NCI-H1092 treated with DMSO at 0.1 percent for 48 hours (cell line): ENCODE data around the gene ATP5F1D.

Source experiments
- DNase-seq: peaks from one replicate; lab custom pipeline; 2025; lab: John Stamatoyannopoulos, UW

The ATP5F1D gene

DNA sequence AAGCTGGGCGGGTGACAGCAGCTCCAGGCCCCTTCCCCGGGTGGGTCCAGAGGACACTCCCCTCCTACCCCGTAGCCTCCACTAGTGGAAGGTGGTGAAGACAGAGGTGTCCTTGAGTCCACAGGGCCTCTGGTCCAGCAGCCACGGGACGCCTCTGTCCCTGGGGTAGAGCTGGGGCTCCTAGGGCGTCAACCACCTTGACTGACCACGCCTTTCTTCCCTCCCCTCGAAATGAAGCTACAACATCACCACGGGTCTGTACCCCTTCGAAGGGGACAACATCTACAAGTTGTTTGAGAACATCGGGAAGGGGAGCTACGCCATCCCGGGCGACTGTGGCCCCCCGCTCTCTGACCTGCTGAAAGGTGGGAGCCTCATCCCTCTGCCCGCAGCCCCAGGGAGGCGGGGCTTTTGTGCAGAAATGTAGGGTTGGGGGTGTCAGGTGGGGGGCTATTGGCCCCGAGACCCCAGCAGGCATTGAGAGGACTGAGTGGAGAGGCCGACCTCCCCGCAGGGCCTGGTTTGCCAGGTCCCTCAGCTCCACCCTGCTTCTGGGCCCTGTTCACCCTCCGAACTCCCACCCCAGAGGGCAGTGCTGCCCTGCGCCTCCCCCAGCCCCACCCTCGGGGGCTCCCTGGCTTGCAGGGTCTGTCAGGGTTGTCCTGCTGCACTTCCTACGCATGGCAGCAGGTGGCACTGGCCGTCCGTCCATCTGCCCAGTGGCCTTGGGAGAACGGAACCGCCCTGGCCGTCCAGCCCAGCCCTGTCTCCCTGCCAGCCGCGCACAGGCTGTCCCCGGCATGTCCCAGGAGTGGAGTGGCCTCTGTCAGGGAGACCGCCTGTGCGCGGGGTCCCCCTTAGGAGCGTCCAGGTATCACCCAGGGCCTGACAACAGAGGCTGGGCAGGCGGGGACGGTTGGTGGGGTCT is 20.3 kb upstream of the ATP5F1D start:
- no peak for DNase-seq

DNA sequence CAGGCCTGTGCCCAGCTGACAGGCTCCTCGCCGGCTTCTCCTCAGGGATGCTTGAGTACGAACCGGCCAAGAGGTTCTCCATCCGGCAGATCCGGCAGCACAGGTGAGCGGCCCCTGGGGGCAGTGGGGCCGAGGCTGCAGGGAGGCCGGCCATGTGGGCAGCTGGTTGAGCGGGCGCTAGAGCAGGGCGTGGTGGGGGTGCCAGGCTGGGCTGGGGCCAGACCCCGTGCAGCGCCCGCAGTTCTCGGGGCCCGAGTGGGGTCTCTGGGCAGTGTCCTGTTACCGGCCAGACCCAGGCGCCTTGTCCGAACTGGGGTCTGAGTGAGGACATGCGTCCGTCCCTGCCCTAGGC is 19.7 kb upstream of the ATP5F1D start:
- DNase-seq, result no peak

DNA sequence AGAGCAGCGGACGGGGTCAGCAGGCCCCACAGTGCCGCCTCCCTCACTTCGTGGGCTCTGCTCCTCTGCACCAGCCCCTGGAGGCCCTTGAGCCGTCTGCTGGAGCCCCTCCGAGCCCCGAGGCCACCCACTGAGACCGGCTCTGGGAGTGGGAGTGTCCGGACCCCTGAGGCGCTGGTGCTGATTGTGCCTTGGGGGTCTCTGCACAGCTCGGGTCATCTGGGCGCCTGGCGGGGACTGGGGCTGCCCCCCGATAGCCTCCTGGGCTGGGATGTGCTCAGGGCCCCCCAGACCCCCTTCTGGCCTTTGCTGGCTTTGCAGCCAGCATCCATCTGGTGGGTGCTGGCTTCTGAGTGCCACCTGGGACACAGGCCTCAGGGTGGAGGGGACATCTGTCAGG is 19.2 kb upstream of the ATP5F1D start:
- DNase-seq, result no peak

DNA sequence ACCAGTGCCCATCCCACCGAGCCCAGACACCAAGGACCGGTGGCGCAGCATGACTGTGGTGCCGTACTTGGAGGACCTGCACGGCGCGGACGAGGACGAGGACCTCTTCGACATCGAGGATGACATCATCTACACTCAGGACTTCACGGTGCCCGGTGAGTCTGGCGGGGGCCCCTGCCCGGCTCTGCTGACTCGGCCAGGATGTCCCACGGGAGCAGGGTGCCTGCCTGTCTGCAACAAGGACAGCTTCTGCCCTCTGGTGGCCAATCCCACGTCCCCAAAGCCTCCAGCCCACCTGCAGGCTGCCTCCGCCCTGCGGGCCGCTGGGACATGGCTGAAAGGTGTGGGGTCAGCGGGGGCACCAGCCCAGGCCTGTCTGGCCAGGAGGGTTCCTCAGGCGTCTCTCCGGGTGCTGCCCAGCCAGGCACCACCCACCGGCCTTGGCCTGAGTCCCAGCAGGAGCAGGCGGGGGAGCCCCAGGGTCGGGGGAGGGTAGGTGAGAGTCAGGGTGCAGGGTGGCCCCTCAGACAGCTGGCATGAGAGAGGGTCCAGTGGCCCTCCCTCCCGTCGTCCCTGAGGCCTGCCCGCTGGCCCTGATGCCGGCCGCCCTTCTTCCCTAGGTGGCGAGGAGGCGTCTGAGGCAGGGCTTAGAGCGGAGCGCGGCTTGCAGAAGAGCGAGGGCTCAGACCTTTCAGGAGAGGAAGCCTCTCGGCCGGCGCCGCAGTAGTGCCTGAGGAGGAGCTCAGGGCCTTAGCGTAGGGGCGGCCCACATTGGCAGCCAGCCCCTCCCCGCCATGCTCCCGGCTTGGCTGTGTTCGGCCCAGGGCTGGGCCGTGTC is 18.3 kb upstream of the ATP5F1D start:
- no peak for DNase-seq

DNA sequence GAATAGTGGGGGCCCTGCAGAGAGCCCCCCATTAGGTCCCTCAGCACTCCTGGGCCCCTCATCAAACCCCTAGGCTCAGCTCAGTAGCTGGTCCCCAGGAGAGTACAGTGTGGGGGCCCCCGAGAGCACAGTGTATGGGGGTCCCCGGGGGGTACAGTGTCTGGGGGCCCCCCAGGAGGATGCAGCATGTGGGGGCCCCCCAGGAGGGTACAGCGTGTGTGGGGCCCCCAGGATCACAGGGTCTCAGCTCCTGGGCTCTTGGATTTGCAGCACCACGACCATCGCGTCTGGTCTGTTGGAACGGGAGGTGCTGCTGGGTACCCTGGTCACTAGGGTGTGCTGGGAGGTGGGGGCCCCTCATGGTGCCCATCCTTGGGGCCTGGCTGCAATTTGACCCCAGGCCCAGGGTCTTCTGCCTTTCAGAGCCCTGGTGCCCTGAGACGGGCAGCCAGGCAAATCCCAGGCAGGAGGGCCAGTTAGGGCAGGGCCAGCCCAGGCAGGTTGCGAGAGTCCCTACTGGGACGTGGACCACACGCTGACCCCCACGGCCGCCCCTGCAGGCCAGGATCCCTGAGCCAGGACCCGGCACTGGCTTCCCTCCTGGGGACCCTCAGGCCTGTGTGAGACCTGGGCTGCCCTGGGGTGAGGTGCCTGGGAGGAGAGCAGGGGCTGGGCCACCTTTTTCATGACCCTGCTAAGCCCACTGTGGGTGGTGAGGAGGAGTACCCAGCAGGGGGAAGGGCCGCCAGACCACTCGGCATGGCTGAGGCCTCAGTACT is 17.3 kb upstream of the ATP5F1D start:
- no peak for DNase-seq

DNA sequence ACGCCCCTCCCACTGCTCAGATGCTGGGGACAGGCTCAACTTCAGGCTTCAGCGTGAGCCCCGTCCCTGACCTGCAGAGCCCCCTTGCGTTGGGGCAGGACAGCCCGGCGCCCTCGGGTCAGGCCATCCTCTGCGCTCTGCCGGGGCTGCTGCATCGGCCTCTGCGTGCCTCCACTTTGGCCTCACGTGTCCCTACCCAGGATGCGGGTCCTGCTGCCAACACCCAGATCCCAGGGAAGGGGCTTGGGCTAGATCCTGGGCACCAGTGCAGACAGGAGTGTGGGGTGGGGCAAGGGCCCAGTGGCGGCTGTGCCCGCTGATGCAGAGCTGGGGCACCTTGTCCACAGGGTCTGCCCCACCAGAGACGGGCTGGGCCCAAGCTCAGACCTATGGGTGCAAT is 16.7 kb upstream of the ATP5F1D start:
- no peak for DNase-seq

DNA sequence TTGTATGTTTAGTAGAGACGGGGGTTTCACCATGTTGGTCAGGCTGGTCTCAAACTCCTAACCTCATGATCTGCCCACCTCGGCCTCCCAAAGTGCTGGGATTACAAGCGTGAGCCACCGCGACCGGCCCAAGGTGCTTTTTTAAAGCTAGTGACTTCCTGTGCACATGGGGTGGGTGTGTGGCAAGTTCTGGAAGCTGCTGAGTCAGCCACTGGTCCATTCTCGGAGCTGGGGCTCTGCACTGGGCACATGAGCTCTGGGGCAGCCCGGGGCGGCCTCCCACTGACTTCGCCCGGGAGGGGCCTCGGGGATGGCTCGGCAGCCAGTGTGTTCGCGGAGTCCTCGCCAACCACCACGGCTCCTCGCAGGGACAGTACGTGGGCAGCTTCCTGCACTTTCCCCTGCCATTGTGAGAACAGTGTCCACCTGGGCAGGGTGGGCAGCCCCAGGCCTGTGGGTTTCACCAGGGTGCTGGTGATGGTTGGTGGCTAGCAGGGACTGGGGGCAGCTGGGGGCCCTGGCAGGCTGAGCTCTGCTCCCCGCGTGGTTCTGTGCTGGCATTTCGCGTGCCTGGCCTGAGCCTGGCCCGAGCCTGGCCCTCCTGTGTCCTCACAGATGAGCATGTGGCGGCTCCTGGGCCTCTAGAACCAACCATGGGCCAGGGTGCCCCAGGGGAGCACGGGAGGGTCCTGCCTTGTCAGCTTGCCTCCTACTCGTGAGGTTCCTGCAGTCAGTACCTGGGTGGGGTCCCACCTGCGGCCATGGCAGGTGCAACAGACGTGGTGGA is 15.9 kb upstream of the ATP5F1D start:
- no peak for DNase-seq

DNA sequence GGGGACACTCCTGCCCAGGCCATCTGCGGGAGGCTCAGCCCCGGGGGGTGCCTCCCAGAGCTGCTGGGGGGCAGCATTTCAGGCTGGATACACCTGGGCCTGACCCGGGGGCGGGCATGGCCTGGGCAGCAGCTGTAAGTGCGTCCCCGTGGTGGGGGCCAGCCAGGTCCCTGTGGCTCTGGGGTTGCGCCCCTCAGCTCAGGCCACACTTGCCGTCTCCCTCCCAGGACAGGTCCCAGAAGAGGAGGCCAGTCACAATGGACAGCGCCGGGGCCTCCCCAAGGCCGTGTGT is 15.4 kb upstream of the ATP5F1D start:
- no peak for DNase-seq

DNA sequence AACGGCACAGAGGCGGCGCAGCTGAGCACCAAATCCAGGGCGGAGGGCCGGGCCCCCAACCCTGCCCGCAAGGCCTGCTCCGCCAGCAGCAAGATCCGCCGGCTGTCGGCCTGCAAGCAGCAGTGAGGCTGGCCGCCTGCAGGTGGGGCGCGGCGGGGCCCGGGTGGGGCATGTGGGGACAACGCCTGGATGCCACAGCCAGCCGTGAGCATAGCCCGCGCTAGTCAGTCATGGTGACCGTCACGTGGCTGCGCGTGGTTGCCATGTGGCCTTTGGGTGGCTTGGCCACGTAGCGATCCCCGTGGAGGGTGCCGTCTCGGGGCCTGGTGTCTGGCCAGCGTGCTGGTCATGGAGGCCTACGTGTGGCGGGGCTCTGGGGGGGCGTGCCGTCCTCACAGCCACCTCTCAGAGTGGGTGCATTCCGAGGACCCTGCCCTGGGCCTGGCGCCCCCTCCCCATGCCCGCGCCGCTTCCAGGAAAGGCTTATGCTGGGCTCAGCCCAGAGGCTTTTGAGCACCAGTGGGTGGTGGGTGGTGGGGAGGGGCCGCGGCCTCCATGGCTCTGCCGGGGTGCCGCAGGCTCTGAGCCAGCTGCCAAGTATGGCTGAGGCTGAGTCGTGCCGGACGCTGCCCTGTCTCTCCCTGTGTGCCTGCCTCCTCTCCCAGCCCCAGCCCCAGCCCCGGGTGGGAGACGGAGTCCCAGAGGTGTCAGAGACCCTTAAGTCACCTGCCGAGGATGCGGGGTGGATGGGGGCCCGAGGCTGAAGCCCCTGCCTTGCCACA is 14.8 kb upstream of the ATP5F1D start:
- DNase-seq, result no peak

DNA sequence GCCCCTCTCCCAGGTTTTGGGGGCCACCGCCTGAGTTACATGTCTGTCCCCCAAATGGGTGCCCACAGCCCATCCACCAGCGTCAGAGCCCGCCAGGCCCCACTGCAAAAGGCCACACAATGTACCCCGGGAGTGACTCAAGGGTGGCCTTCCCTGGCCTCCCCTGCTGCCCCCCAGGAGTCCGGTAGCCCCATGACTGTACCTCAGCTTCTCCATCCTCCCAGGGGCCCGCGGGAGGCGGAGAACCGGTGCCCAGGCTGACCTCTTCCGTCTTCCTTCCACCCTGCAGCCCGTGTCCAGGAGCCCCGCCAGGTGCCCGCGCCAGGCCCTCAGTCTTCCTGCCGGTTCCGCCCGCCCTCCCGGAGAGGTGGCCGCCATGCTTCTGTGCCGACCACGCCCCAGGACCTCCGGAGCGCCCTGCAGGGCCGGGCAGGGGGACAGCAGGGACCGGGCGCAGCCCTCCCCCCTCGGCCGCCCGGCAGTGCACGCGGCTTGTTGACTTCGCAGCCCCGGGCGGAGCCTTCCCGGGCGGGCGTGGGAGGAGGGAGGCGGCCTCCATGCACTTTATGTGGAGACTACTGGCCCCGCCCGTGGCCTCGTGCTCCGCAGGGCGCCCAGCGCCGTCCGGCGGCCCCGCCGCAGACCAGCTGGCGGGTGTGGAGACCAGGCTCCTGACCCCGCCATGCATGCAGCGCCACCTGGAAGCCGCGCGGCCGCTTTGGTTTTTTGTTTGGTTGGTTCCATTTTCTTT is 14.1 kb upstream of the ATP5F1D start:
- no peak for DNase-seq

DNA sequence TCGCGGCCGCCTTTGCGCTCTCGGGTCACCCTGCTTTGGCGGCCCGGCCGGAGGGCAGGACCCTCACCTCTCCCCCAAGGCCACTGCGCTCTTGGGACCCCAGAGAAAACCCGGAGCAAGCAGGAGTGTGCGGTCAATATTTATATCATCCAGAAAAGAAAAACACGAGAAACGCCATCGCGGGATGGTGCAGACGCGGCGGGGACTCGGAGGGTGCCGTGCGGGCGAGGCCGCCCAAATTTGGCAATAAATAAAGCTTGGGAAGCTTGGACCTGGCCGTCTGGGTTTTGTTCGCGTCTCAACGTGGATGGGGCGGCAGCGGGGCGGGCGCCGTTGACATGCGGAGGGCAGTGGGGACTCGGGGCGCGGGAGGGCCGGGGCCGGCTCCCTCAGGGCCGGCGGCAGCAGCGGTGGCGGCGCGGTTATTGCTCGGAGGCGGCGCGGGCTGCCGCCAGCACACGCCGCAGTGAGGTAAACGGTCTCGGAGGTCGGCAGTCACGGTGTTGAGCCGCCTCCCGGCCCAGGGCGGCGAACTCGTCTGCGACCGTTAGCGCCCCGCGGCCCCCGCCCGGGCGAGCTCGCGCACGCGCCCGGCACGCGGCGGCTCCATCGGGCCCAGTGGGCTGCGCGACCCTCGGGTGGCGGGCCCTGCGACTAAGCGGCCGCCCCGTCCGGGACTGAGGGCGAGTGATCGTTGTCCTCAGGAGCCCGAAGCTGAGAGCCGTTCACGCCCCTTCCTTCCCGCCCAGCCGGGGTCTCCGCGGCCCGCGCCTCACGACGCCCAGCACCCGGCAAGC is 13.2 kb upstream of the ATP5F1D start:
- DNase-seq, result no peak

DNA sequence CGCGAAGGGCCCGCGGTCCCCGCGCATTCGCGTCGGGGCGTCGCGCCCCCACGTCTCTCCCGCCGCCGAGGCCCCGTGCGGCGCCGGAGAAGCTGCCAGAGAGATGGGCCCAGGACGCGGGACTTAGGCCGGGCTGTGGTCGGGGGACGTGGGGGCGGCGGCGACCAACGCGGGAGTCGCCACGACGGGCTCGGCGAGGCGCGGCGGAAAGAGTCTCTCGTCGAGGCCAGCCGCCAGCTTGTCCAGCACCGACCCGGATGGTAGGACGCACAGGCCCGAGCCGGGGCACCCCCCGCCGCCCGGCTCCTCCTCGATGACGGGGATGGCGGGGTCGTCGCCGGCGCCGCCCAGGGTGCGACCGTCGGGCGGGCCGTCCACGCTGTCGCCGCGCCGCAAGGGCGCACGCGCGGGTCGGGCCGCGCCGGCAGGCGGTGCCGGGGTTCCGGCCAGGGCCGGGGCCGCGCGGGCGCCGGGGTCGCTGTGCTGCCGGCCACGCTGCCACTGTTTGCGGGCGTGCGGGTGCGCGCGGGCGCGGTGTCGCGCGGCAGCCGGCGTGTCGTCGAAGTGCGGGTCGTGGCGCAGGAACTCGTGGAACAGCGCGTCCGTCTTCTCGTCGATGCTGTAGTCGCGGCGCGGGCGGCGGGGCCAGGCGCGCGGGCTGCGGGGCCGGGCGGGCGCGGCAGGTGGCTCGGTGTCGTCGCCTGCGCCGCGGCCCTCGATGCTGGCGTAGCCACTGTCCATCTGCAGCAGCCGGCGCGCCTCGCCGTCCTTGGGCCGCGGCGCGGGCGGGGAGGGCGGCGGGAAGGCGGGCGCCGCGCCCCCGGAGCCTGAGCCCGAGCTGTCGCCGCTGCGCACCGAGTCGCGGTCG is 12.3 kb upstream of the ATP5F1D start:
- no peak for DNase-seq

DNA sequence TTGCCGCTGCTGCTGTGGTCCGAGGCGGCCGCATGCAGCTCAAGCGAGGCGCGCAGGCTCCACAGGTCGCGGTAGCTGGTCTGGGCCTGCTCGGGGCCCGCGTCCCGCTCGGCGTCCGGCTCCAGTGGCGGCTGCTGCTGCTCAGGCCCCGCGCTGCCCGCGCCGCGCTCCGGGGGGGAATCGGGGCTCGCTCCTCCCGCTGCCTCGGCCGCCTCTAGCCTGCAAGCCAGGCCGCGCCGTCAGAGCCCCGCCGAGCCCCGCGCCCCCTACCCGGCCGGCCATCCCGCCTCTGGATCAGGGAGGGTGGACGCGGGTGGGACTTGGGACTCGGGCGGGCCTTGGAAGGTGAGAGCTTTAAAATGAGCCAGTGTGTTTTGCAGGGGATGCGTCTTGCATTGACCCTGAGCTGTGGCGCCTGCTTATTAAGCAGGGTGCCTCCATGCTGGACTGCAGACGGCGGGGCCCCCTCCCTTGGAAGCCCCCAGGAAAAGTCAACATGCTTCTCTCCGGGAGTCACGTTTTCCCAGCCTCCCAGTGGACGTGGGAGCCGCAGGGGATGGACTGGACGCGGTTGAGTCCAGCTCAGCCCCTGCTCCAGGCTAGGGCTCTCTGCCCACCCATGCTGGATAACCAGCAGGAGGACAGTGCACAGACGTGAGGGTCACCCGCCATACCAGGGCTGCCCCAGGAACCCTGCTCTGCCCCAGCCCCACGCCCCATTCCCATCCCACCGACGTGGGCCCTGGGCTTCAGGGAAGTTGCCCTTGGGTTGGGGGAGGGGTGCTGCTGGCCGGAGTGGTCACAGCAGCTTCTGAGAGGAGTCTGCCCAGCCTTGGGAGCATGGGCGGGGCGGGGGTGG is 11.4 kb upstream of the ATP5F1D start:
- no peak for DNase-seq

DNA sequence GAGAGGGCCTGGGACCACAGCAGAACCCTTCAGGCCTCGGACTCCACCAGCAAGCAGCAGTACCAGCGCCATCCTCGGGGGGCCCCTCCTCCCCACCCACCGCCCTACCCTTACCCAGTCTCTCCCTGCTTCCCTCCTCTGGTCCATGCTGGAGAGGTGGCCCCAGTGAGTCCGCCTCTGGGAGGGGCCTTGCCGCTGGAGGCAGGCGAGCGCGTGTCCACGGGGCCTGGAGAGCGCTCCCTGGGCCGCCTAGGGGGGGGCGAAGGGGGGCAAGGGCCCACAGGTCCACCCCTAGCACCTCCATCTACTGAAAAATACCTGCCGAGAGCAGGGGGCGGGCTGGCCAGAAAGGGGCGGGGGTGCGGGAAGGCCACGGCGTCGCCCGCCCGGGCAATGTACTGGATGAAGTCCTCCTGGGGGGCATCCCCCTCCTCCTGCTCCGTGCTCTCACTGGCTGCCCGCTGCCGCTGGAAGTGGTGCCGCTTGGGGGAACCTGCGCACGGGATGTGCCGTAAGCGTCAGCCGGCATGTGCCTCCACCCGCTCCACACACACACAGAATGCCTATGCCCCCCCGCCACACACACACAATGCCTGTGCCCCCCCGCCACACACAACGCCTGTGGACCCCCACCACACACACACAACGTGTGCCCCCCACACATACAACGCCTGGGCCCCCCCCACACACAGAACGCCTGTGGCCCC is 10.6 kb upstream of the ATP5F1D start:
- DNase-seq, result no peak

DNA sequence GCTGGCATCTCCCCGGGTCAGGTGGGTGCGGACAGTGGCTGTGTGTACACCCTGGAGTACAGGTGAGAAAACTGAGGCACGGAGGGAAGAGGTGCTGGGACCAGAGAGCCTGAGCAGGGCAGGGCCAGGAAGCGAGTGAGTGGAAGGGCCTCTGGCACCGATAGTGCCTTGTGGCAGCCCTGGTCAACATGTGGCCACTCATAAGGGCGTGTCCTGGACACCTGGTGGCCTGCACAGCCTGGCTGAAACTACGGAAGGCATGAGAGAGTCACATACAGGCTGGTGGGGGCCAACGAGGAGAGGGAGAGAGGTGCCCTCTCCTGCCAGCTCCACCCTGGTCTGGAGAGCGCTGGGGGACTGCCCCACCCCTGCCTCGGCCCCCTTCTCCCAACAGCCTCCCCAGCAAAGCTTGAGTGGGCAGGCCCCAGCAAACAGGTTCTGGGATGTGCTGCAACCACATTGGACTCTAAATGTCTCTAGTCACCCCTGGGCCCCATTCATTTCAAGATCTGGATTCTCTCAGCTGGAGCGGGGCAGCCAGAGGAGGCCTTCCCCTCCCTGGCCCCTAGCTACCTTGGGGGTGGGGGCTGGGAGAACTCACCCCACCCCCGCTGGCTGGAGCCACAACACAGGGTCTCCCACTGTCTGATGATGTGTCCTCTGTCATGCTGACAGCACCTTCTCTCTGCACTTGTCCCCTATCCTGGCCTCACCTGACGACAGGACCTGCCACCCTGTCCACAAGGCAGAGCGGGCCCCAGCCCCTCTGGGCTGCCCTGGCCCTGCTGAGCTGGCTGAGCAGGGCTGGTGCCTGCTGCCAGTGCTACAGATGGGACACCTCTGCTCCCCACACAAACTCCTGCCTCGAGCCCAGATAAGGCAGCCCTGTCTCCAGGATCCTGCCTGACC is 9.6 kb upstream of the ATP5F1D start:
- no peak for DNase-seq

DNA sequence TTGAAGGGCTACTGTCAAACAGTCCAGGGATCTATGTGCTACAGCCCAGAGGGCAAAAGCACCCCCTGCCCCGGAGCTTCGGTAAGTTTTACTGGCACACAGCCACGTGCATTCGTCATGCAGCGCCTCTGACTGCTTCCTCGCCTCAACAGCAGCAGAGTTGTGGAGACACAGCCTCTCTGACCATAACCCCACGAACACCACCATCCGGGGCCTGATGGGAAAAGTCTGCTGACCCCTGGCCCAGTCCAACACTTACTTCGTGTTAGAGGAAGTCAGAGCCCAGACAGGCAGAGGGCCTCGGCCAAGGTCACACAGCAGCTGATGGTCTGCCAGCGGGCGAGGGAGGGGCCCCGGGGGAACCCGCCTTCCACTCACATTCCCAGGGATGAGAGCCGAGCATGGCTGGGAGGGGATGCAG is 8.9 kb upstream of the ATP5F1D start:
- no peak for DNase-seq
